WTC11 (cell line): ENCODE data around the gene SPHK1. TPM values are rescaled to one million over a fixed set of nuclear protein-coding genes. Genes with fewer than 3 reads are reported as not detected.

ENCODE experiments used
- CBFB ChIP-seq: sonication (generic); formaldehyde crosslinking; IDR thresholded peaks from 2 replicates; pipeline ENCODE4 v1.8.1; 2022; ENCODE audit warnings: mild to moderate bottlenecking, low read depth, missing genetic modification reagents
- ELF4 ChIP-seq: sonication (generic); formaldehyde crosslinking; IDR thresholded peaks from 2 replicates; pipeline ENCODE4 v1.8.1; 2022; ENCODE audit warnings: low read depth, mild to moderate bottlenecking, moderate library complexity, missing genetic modification reagents
- GABPB1 ChIP-seq: sonication (generic); formaldehyde crosslinking; IDR thresholded peaks from 2 replicates; pipeline ENCODE4 v1.8.1; 2023; ENCODE audit warnings: mild to moderate bottlenecking, missing genetic modification reagents
- GRHL2 ChIP-seq: fragments of 250-450 bp; sonication (Bioruptor Pico); IDR thresholded peaks from 2 replicates; pipeline ENCODE4 v1.8.0; 2022; ENCODE audit warnings: mild to moderate bottlenecking, moderate library complexity; ENCODE audit not compliant: insufficient replicate concordance, severe bottlenecking
- JUN ChIP-seq: sonication (generic); formaldehyde crosslinking; IDR thresholded peaks from 2 replicates; pipeline ENCODE4 v1.8.0; 2023; ENCODE audit warnings: mild to moderate bottlenecking, missing genetic modification reagents
- KAT7 ChIP-seq: sonication (generic); formaldehyde crosslinking; IDR thresholded peaks from 2 replicates; pipeline ENCODE4 v1.8.1; 2023; ENCODE audit warnings: missing genetic modification reagents, mild to moderate bottlenecking, borderline replicate concordance
- MXD4 ChIP-seq: fragments of 250-450 bp; sonication (Bioruptor Pico); IDR thresholded peaks from 2 replicates; pipeline ENCODE4 v1.8.0; 2021; ENCODE audit warnings: mild to moderate bottlenecking, moderate library complexity, borderline replicate concordance
- MYBL2 ChIP-seq: sonication (generic); formaldehyde crosslinking; IDR thresholded peaks from 2 replicates; pipeline ENCODE4 v1.8.1; 2023; ENCODE audit warnings: mild to moderate bottlenecking, moderate library complexity, missing genetic modification reagents
- NR1H2 ChIP-seq: sonication (generic); formaldehyde crosslinking; IDR thresholded peaks from 2 replicates; pipeline ENCODE4 v1.9.0; 2021; ENCODE audit warnings: mild to moderate bottlenecking, moderate library complexity, missing genetic modification reagents
- NR2C2 ChIP-seq: sonication (generic); formaldehyde crosslinking; IDR thresholded peaks from 2 replicates; pipeline ENCODE4 v1.8.0; 2022; ENCODE audit warnings: mild to moderate bottlenecking, missing genetic modification reagents
- OVOL2 ChIP-seq: fragments of 250-450 bp; sonication (Bioruptor Pico); IDR thresholded peaks from 2 replicates; pipeline ENCODE4 v1.9.0; 2021; ENCODE audit warnings: mild to moderate bottlenecking, borderline replicate concordance
- PRRX2 ChIP-seq: fragments of 250-450 bp; sonication (Bioruptor Pico); IDR thresholded peaks from 2 replicates; pipeline ENCODE4 v1.8.0; 2021; ENCODE audit warnings: mild to moderate bottlenecking
- RELA ChIP-seq: sonication (generic); formaldehyde crosslinking; IDR thresholded peaks from 2 replicates; pipeline ENCODE4 v1.8.1; 2022; ENCODE audit warnings: missing genetic modification reagents, mild to moderate bottlenecking, borderline replicate concordance
- SMAD3 ChIP-seq: sonication (generic); formaldehyde crosslinking; IDR thresholded peaks from 2 replicates; pipeline ENCODE4 v1.8.0; 2022; ENCODE audit warnings: missing genetic modification reagents, mild to moderate bottlenecking, borderline replicate concordance
- SMAD4 ChIP-seq: sonication (generic); formaldehyde crosslinking; IDR thresholded peaks from 2 replicates; pipeline ENCODE4 v1.8.0; 2022; ENCODE audit warnings: mild to moderate bottlenecking, missing genetic modification reagents
- SP1 ChIP-seq: sonication (generic); formaldehyde crosslinking; conservative IDR thresholded peaks from 2 replicates; pipeline ENCODE4 v1.8.1; 2022; ENCODE audit warnings: missing genetic modification reagents
- TEAD1 ChIP-seq: sonication (generic); formaldehyde crosslinking; IDR thresholded peaks from 2 replicates; pipeline ENCODE4 v1.8.0; 2022; ENCODE audit warnings: mild to moderate bottlenecking, missing genetic modification reagents
- ZNF138 ChIP-seq: sonication (generic); formaldehyde crosslinking; conservative IDR thresholded peaks from 2 replicates; pipeline ENCODE4 v1.8.1; 2022; ENCODE audit warnings: mild to moderate bottlenecking, moderate library complexity, missing genetic modification reagents
- ZNF232 ChIP-seq: sonication (generic); formaldehyde crosslinking; IDR thresholded peaks from 2 replicates; pipeline ENCODE4 v1.8.0; 2022; ENCODE audit warnings: mild to moderate bottlenecking, missing genetic modification reagents
- ZNF416 ChIP-seq: fragments of 250-450 bp; sonication (Bioruptor Pico); IDR thresholded peaks from 2 replicates; pipeline ENCODE4 v1.9.0; 2021; ENCODE audit warnings: mild to moderate bottlenecking, inconsistent platforms
- ZNF423 ChIP-seq: fragments of 250-450 bp; sonication (Bioruptor Pico); IDR thresholded peaks from 2 replicates; pipeline ENCODE4 v2.1.2; 2022; ENCODE audit warnings: mild to moderate bottlenecking, moderate library complexity
- ZNF671 ChIP-seq: fragments of 250-450 bp; sonication (Bioruptor Pico); IDR thresholded peaks from 2 replicates; pipeline ENCODE4 v1.8.0; 2021; ENCODE audit warnings: mild to moderate bottlenecking
- total RNA-seq: library from RNA; stranded (reverse); gene quantifications from 3 replicates; pipeline ENCODE4 v1.2.3, GENCODE V29; 2021
- TF ChIP-seq, protein P1 (sequence below): sonication (generic); formaldehyde crosslinking; IDR thresholded peaks from 2 replicates; pipeline ENCODE4 v1.8.1; 2023; ENCODE audit warnings: mild to moderate bottlenecking, missing genetic modification reagents, moderate library complexity
- TF ChIP-seq, protein P2 (sequence below): sonication (generic); formaldehyde crosslinking; IDR thresholded peaks from 2 replicates; pipeline ENCODE4 v1.8.1; 2023; ENCODE audit warnings: mild to moderate bottlenecking, missing genetic modification reagents
- TF ChIP-seq, protein P3 (sequence below): sonication (generic); formaldehyde crosslinking; IDR thresholded peaks from 2 replicates; pipeline ENCODE4 v1.8.1; 2022; ENCODE audit warnings: low read depth, mild to moderate bottlenecking, moderate library complexity, missing genetic modification reagents, borderline replicate concordance
- TF ChIP-seq, protein P4 (sequence below): fragments of 200-600 bp; IDR thresholded peaks from 2 replicates; pipeline ENCODE4 v1.8.0; 2022; ENCODE audit warnings: antibody characterized with exemption
- TF ChIP-seq, protein P5 (sequence below): sonication (generic); formaldehyde crosslinking; IDR thresholded peaks from 2 replicates; pipeline ENCODE4 v1.8.1; 2022; ENCODE audit warnings: mild to moderate bottlenecking, moderate library complexity, missing genetic modification reagents
- TF ChIP-seq, protein P6 (sequence below): fragments of 250-450 bp; sonication (Bioruptor Pico); IDR thresholded peaks from 2 replicates; pipeline ENCODE4 v1.9.0; 2021; ENCODE audit warnings: moderate library complexity, mild to moderate bottlenecking, inconsistent platforms, borderline replicate concordance

SPHK1 gene
- total RNA-seq, 1 experiment from 2014 or later: 2.5 TPM

- TF ChIP-seq JUN (CRISPR knock-in tag) (peak; percentile 94), ZNF232 (CRISPR knock-in tag) (0 out of 2 replicates have a peak, but pooled peaks have one; percentile 54), GABPB1 (peak; percentile 79), SP1 (CRISPR knock-in tag) (no peak), NR2C2 (CRISPR knock-in tag) (peak; percentile 72; the same call in 1 of the 2 replicates), ZNF138 (no peak), TEAD1 (CRISPR knock-in tag) (peak; percentile 95), ZNF416 (CRISPR knock-in tag) (no peak), OVOL2 (CRISPR knock-in tag) (no peak), RELA (CRISPR knock-in tag) (no peak), PRRX2 (CRISPR knock-in tag) (0 out of 2 replicates have a peak, but pooled peaks have one; percentile 66), ELF4 (CRISPR knock-in tag) (peak; percentile 89; the same call in 1 of the 2 replicates), ZNF423 (CRISPR knock-in tag) (peak; percentile 45; the same call in 1 of the 2 replicates), MXD4 (CRISPR knock-in tag) (no peak), SMAD3 (CRISPR knock-in tag) (peak; percentile 88), NR1H2 (CRISPR knock-in tag) (no peak), KAT7 (CRISPR knock-in tag) (no peak), MYBL2 (CRISPR knock-in tag) (peak; percentile 89; the same call in 1 of the 2 replicates), GRHL2 (CRISPR knock-in tag) (no peak), CBFB (CRISPR knock-in tag) (no peak), SMAD4 (CRISPR knock-in tag) (peak; percentile 91), ZNF671 (no peak)
- TF ChIP-seq, protein P1, sequence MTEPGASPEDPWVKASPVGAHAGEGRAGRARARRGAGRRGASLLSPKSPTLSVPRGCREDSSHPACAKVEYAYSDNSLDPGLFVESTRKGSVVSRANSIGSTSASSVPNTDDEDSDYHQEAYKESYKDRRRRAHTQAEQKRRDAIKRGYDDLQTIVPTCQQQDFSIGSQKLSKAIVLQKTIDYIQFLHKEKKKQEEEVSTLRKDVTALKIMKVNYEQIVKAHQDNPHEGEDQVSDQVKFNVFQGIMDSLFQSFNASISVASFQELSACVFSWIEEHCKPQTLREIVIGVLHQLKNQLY (CRISPR knock-in tag): no peak; the same call in 1 of the 2 replicates
- TF ChIP-seq, protein P2, sequence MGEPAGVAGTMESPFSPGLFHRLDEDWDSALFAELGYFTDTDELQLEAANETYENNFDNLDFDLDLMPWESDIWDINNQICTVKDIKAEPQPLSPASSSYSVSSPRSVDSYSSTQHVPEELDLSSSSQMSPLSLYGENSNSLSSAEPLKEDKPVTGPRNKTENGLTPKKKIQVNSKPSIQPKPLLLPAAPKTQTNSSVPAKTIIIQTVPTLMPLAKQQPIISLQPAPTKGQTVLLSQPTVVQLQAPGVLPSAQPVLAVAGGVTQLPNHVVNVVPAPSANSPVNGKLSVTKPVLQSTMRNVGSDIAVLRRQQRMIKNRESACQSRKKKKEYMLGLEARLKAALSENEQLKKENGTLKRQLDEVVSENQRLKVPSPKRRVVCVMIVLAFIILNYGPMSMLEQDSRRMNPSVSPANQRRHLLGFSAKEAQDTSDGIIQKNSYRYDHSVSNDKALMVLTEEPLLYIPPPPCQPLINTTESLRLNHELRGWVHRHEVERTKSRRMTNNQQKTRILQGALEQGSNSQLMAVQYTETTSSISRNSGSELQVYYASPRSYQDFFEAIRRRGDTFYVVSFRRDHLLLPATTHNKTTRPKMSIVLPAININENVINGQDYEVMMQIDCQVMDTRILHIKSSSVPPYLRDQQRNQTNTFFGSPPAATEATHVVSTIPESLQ (CRISPR knock-in tag): no peak
- TF ChIP-seq, protein P3, sequence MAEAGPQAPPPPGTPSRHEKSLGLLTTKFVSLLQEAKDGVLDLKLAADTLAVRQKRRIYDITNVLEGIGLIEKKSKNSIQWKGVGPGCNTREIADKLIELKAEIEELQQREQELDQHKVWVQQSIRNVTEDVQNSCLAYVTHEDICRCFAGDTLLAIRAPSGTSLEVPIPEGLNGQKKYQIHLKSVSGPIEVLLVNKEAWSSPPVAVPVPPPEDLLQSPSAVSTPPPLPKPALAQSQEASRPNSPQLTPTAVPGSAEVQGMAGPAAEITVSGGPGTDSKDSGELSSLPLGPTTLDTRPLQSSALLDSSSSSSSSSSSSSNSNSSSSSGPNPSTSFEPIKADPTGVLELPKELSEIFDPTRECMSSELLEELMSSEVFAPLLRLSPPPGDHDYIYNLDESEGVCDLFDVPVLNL: no peak
- TF ChIP-seq, protein P4, sequence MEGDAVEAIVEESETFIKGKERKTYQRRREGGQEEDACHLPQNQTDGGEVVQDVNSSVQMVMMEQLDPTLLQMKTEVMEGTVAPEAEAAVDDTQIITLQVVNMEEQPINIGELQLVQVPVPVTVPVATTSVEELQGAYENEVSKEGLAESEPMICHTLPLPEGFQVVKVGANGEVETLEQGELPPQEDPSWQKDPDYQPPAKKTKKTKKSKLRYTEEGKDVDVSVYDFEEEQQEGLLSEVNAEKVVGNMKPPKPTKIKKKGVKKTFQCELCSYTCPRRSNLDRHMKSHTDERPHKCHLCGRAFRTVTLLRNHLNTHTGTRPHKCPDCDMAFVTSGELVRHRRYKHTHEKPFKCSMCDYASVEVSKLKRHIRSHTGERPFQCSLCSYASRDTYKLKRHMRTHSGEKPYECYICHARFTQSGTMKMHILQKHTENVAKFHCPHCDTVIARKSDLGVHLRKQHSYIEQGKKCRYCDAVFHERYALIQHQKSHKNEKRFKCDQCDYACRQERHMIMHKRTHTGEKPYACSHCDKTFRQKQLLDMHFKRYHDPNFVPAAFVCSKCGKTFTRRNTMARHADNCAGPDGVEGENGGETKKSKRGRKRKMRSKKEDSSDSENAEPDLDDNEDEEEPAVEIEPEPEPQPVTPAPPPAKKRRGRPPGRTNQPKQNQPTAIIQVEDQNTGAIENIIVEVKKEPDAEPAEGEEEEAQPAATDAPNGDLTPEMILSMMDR: peak; percentile 94
- TF ChIP-seq, protein P5, sequence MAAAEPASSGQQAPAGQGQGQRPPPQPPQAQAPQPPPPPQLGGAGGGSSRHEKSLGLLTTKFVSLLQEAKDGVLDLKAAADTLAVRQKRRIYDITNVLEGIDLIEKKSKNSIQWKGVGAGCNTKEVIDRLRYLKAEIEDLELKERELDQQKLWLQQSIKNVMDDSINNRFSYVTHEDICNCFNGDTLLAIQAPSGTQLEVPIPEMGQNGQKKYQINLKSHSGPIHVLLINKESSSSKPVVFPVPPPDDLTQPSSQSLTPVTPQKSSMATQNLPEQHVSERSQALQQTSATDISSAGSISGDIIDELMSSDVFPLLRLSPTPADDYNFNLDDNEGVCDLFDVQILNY (CRISPR knock-in tag): peak; percentile 92
- TF ChIP-seq, protein P6, sequence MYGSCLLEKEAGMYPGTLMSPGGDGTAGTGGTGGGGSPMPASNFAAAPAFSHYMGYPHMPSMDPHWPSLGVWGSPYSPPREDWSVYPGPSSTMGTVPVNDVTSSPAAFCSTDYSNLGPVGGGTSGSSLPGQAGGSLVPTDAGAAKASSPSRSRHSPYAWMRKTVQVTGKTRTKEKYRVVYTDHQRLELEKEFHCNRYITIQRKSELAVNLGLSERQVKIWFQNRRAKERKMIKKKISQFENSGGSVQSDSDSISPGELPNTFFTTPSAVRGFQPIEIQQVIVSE: no peak
- TF ChIP-seq, all 79 proteins: peak for 40
These were observed 1.7 kb downstream of the SPHK1 start (continued) for GRCh38 chr17:76385892-76386786.
